Keratinocyte (primary cell): ENCODE results near the gene NANOS1. TPM values are rescaled to one million over a fixed set of nuclear protein-coding genes. Genes with fewer than 3 reads are reported as not detected.

Experiments used
- DNase-seq: peaks from one replicate; pipeline ENCODE4 v3.0.0-alpha.2; 2011; ENCODE audit warnings: low read depth, missing footprints, low spot score
- FAIRE-seq: peaks from 2 replicates; lab custom pipeline; 2011; peaks lifted over from hg19 to GRCh38; lab: Jason Lieb, UNC
- H2AFZ ChIP-seq: 2 replicates; pipeline ENCODE4 v1.6.0; 2012; ENCODE audit warnings: low read length, control low read depth, inconsistent platforms; ENCODE audit not compliant: control insufficient read depth
- H3K27ac ChIP-seq: 2 replicates; pipeline ENCODE4 v1.5.1; 2011; ENCODE audit warnings: low read length; ENCODE audit not compliant: control insufficient read depth, insufficient read depth
- H3K27me3 ChIP-seq: 3 replicates; pipeline ENCODE4 v1.6.0; 2011; ENCODE audit warnings: low read length; ENCODE audit not compliant: control insufficient read depth, insufficient read depth; ENCODE audit errors: extremely low read depth
- H3K36me3 ChIP-seq, 2 experiments: 2 replicates in 1 of 2; 3 replicates in 1 of 2; pipeline ENCODE4 v1.5.1; 2011; ENCODE audit warnings: low read length in 2 of 2, mild to moderate bottlenecking in 1 of 2; ENCODE audit not compliant: control insufficient read depth in 2 of 2, insufficient read depth in 2 of 2; ENCODE audit errors: extremely low read depth in 1 of 2
- H3K4me1 ChIP-seq: 3 replicates; pipeline ENCODE4 v1.5.1; 2011; ENCODE audit warnings: low read length; ENCODE audit not compliant: control insufficient read depth, insufficient read depth; ENCODE audit errors: extremely low read depth
- H3K4me2 ChIP-seq: 3 replicates; pipeline ENCODE4 v1.6.0; 2011; ENCODE audit warnings: low read depth, low read length; ENCODE audit not compliant: control insufficient read depth, insufficient read depth; ENCODE audit errors: extremely low read depth
- H3K4me3 ChIP-seq, 3 experiments: fragments of 200-600 bp in 1 of 3; sonication (generic) in 1 of 3; 2 replicates in 2 of 3; 3 replicates in 1 of 3; pipeline ENCODE4 v1.5.1; 2011 to 2016; ENCODE audit warnings: low read length in 3 of 3, mild to moderate bottlenecking in 3 of 3, control low read depth in 2 of 3, inconsistent platforms in 1 of 3, low read depth in 1 of 3, mixed read lengths in 1 of 3, mixed run types in 1 of 3, moderate library complexity in 1 of 3; ENCODE audit not compliant: control insufficient read depth in 2 of 3, insufficient read depth in 2 of 3; ENCODE audit errors: extremely low read depth in 1 of 3
- H3K79me2 ChIP-seq: 2 replicates; pipeline ENCODE4 v1.6.0; 2012; ENCODE audit warnings: low read length; ENCODE audit not compliant: control insufficient read depth, insufficient read depth
- H3K9ac ChIP-seq: 3 replicates; pipeline ENCODE4 v1.6.0; 2011; ENCODE audit warnings: low read length; ENCODE audit not compliant: control insufficient read depth, insufficient read depth; ENCODE audit errors: extremely low read depth
- H3K9me1 ChIP-seq: 3 replicates; pipeline ENCODE4 v1.6.0; 2011; ENCODE audit warnings: low read length; ENCODE audit not compliant: control insufficient read depth, insufficient read depth; ENCODE audit errors: extremely low read depth
- H3K9me3 ChIP-seq: 2 replicates; pipeline ENCODE4 v1.5.1; 2012; ENCODE audit warnings: low read depth, low read length; ENCODE audit not compliant: control insufficient read depth
- H4K20me1 ChIP-seq: 3 replicates; pipeline ENCODE4 v1.6.0; 2011; ENCODE audit warnings: low read length; ENCODE audit not compliant: control insufficient read depth, insufficient read depth; ENCODE audit errors: extremely low read depth
- CTCF ChIP-seq, 3 experiments: IDR thresholded peaks in 1 of 3; conservative IDR thresholded peaks in 1 of 3; optimal IDR thresholded peaks in 1 of 3; 2 replicates in 2 of 3; 3 replicates in 1 of 3; pipeline versions ENCODE3 to v1.5.1; 2011; ENCODE audit warnings: low read length in 3 of 3, mild to moderate bottlenecking in 3 of 3, moderate library complexity in 2 of 3, control low read depth in 1 of 3, inconsistent platforms in 1 of 3; ENCODE audit not compliant: insufficient read depth in 2 of 3; ENCODE audit errors: extremely low read depth in 1 of 3
- EZH2 ChIP-seq: IDR thresholded peaks from one replicate; pipeline ENCODE4 v1.6.1; 2012; ENCODE audit warnings: inconsistent platforms, mild to moderate bottlenecking, low read length, moderate library complexity
- dilution Hi-C: fragments of 300-500 bp; cut with MboI; formaldehyde crosslinking; loops from one replicate; pipeline ENCODE4 v1.7.0; 2020; ENCODE audit warnings: low sequenced_read_pairs; ENCODE audit not compliant: extremely low pct_ligation_motif_present
- polyA plus RNA-seq, 5 experiments: library from polyadenylated mRNA; depleted of rRNA in 3 of 5; stranded (reverse) in 3 of 5; stranded (forward) in 1 of 5; unstranded in 1 of 5; fragments of >200 nt; gene quantifications; 1 replicate in 1 of 5; 2 replicates in 3 of 5; 3 replicates in 1 of 5; pipeline versions ENCODE4 v1.2.1 to v1.2.3, GENCODE V29; 2011 to 2012; ENCODE audit warnings: missing spikeins in 2 of 5, low read depth in 1 of 5, low replicate concordance in 1 of 5

Gene NANOS1
- polyA plus RNA-seq, 1 donor (not counting 4 experiments of a cell fraction or from before 2014, with no cell fraction given): 2.1 TPM

- dilution Hi-C loops: no loop called here
Observed at GRCh38 chr10:119041326-119041725, 11.8 kb downstream of the NANOS1 start.

DNA sequence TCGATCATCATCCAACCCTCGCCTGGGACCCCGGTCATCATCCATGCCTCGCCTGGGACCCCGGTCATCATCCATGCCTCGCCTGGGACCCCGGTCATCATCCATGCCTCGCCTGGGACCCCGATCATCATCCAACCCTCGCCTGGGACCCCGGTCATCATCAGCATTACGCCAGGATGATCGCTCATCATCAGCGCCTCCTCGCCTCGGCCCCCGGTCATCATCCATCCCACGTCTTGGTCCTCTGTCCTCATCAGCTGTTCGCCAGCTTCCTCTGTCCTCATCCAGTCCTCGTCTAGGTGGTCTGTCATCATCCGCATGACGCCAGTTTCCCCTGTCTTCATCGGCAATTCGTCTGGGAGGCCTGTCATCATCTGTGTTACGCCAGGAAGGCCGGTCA is 12.7 kb downstream of the NANOS1 start:
- no peak for FAIRE-seq

More at GRCh38 chr10:119041326-119041725, 11.8 kb downstream of the NANOS1 start:
- no peak overlapping the region for H2AFZ ChIP-seq
- no peaks in the 10 kb centered on the region for H3K9me1 ChIP-seq
- no peak overlapping the region for H3K9ac ChIP-seq
- peaks cover 72% of the 10 kb centered on the region for H3K79me2 ChIP-seq
- H3K4me1 ChIP-seq: no peaks in the 10 kb centered on the region
- no peak for DNase-seq
- peaks cover 18% of the 10 kb centered on the region for H4K20me1 ChIP-seq
- peaks cover 32 to 53% of the 10 kb centered on the region in 2 experiments for H3K36me3 ChIP-seq
- no peak for FAIRE-seq
- no peak overlapping the region for H3K4me2 ChIP-seq
- TF ChIP-seq EZH2: no peak
- TF ChIP-seq CTCF (optimal IDR thresholded peaks at IDR 0.05 in 1 of 3, IDR thresholded peaks at IDR 0.05 in 1 of 3, conservative IDR thresholded peaks at IDR 0.05 in 1 of 3; ENCODE audit: extremely low read depth in 1 of 3, insufficient read depth in 2 of 3, low read length in 3 of 3): no peak
- H3K9me3 ChIP-seq: no peaks in the 10 kb centered on the region
- no peak overlapping the region for H3K4me3 ChIP-seq
- H3K27me3 ChIP-seq: no peaks in the 10 kb centered on the region
- H3K27ac ChIP-seq: no peak overlapping the region

More for the DNA sequence above, 12.7 kb downstream of the NANOS1 start:
- Histone ChIP-seq H3K79me2 (peaks cover 76% of the 10 kb centered on the region), H3K9me3 (no peaks in the 10 kb centered on the region), H4K20me1 (peaks cover 18% of the 10 kb centered on the region), H3K9me1 (no peaks in the 10 kb centered on the region), H3K36me3 (peaks cover 27 to 52% of the 10 kb centered on the region in 2 experiments), H3K27me3 (no peaks in the 10 kb centered on the region), H2AFZ (no peak overlapping the region), H3K27ac (no peak overlapping the region), H3K4me3 (no peak overlapping the region), H3K4me1 (no peaks in the 10 kb centered on the region), H3K4me2 (no peak overlapping the region), H3K9ac (no peak overlapping the region)
- DNase-seq: no peak
- TF ChIP-seq EZH2 (no peak), CTCF (optimal IDR thresholded peaks at IDR 0.05 in 1 of 3, IDR thresholded peaks at IDR 0.05 in 1 of 3, conservative IDR thresholded peaks at IDR 0.05 in 1 of 3; ENCODE audit: extremely low read depth in 1 of 3, insufficient read depth in 2 of 3, low read length in 3 of 3) (no peak)
- dilution Hi-C loops: no loop called here
